Gastroesophageal sphincter (tissue), 4 donors: ENCODE results near the gene LMNTD2. TPM values are rescaled to one million over a fixed set of nuclear protein-coding genes. Genes with fewer than 3 reads are reported as not detected.

Experiments used
- ATAC-seq: fragments of 150-250 bp; one replicate; pipeline ENCODE4 v1.9.1; 2016; ENCODE audit warnings: mild to moderate bottlenecking, moderate library complexity
- H3K27ac ChIP-seq, 4 donors: fragments of 200-600 bp; sonication (generic) in 3 of 4; 1 replicate in 3 of 4; 2 replicates in 1 of 4; pipeline ENCODE4 v1.5.1; 2016 to 2019
- H3K27me3 ChIP-seq: fragments of 200-600 bp; sonication (generic); one replicate; pipeline ENCODE4 v1.5.1; 2019
- H3K36me3 ChIP-seq, 2 donors: fragments of 200-600 bp; sonication (generic); one replicate each; pipeline ENCODE4 v1.5.1; 2019; ENCODE audit warnings: control low read depth in 1 of 2
- H3K4me1 ChIP-seq, 3 donors: fragments of 200-600 bp; sonication (generic); 1 replicate in 2 of 3; 2 replicates in 1 of 3; pipeline ENCODE4 v1.5.1; 2016 to 2019; ENCODE audit warnings: control low read depth in 2 of 3
- H3K4me3 ChIP-seq, 2 donors: fragments of 200-600 bp; sonication (generic); one replicate each; pipeline ENCODE4 v1.5.1; 2019; ENCODE audit warnings: mild to moderate bottlenecking in 1 of 2, moderate library complexity in 1 of 2
- H3K9me3 ChIP-seq, 3 donors: fragments of 200-600 bp; sonication (generic); one replicate each; pipeline ENCODE4 v1.5.1; 2017 to 2019; ENCODE audit warnings: control low read depth in 2 of 3
- CTCF ChIP-seq, 4 experiments: fragments of 200-600 bp in 2 of 4; fragments of 450-650 bp in 2 of 4; sonication (generic) in 1 of 4; IDR thresholded peaks; one replicate each; pipeline ENCODE4 v1.5.1; 2017 to 2019; ENCODE audit warnings: antibody characterized with exemption in 4 of 4, mild to moderate bottlenecking in 2 of 4, moderate library complexity in 2 of 4
- EP300 ChIP-seq: sonication (generic); formaldehyde crosslinking; IDR thresholded peaks from one replicate; pipeline ENCODE4 v1.6.1; 2017; ENCODE audit warnings: antibody characterized with exemption, mild to moderate bottlenecking
- POLR2A ChIP-seq, 2 donors: fragments of 450-650 bp; IDR thresholded peaks; one replicate each; pipeline ENCODE4 v1.6.1; 2017; ENCODE audit warnings: antibody characterized with exemption in 2 of 2, mild to moderate bottlenecking in 2 of 2, moderate library complexity in 1 of 2
- POLR2AphosphoS5 ChIP-seq: sonication (generic); formaldehyde crosslinking; IDR thresholded peaks from one replicate; pipeline ENCODE4 v1.6.1; 2017; ENCODE audit warnings: antibody characterized with exemption
- WGBS, 2 donors: methylation state at CpG; one replicate each; pipeline ENCODE4 v1.1.5; 2018; ENCODE audit warnings: low coverage in 1 of 2; 5-methylcytosine and 5-hydroxymethylcytosine counted together
- total RNA-seq, 4 donors: library from RNA; depleted of rRNA; stranded (reverse); fragments of >200 nt; gene quantifications; one replicate each; pipeline ENCODE4 v1.1.0, GENCODE V29; 2016

LMNTD2 gene
- total RNA-seq, 4 donors from 2014 or later = 0.81 to 2.1 (median 1.1) TPM

- no peak overlapping the region for H3K27ac ChIP-seq
- TF ChIP-seq EP300 (no peak), POLR2A (IDR thresholded peaks at IDR 0.05) (no peak), POLR2AphosphoS5 (no peak), CTCF (IDR thresholded peaks at IDR 0.05) (no peak)
- peaks cover 27% of the 10 kb centered on the region for H3K27me3 ChIP-seq
- no peaks in the 10 kb centered on the region for H3K9me3 ChIP-seq
- no peak overlapping the region for H3K4me3 ChIP-seq
- peaks cover 0 to 17% (median 13%) of the 10 kb centered on the region in 3 donors for H3K4me1 ChIP-seq
- no peak for ATAC-seq
- 100% methylated on average over 1 of the region's 20 CpGs; no CpG with 5 or more reads in 1 of the 2 donors for WGBS, 2 donors
- H3K36me3 ChIP-seq = no peaks in the 10 kb centered on the region
These were observed 19.1 kb downstream of the LMNTD2 start for GRCh38 chr11:541433-541885.

GRCh38 chr11:540583-541432 lies 19.7 kb downstream of the LMNTD2 start:
- Histone ChIP-seq H3K4me3 (no peak overlapping the region), H3K27me3 (peaks cover 27% of the 10 kb centered on the region), H3K9me3 (no peaks in the 10 kb centered on the region), H3K36me3 (no peaks in the 10 kb centered on the region), H3K27ac (no peak overlapping the region), H3K4me1 (peaks cover 0 to 23% (median 18%) of the 10 kb centered on the region in 3 donors)
- no CpG with 5 or more reads among the region's 23 CpGs for WGBS, 2 donors
- ATAC-seq = no peak
- TF ChIP-seq POLR2AphosphoS5 = no peak
- TF ChIP-seq EP300 = no peak
- TF ChIP-seq CTCF (IDR thresholded peaks at IDR 0.05) = no peak
- TF ChIP-seq POLR2A (IDR thresholded peaks at IDR 0.05) = no peak

- Histone ChIP-seq H3K27me3 (peaks cover 27% of the 10 kb centered on the region), H3K4me3 (no peak overlapping the region), H3K27ac (no peak overlapping the region), H3K36me3 (no peaks in the 10 kb centered on the region), H3K9me3 (no peaks in the 10 kb centered on the region), H3K4me1 (peaks cover 0 to 25% (median 18%) of the 10 kb centered on the region in 3 donors)
- WGBS, 2 donors = 77% methylated on average over 5 of the region's 8 CpGs; no CpG with 5 or more reads in 1 of the 2 donors
- TF ChIP-seq CTCF (IDR thresholded peaks at IDR 0.05) = no peak
- no peak for TF ChIP-seq EP300
- no peak for TF ChIP-seq POLR2AphosphoS5
- no peak for TF ChIP-seq POLR2A (IDR thresholded peaks at IDR 0.05)
- no peak for ATAC-seq
These were observed 20.5 kb downstream of the LMNTD2 start for GRCh38 chr11:539971-540481.

- peaks cover 0 to 5% of the 10 kb centered on the region in 2 donors for H3K36me3 ChIP-seq
- TF ChIP-seq EP300 (no peak), POLR2A (IDR thresholded peaks at IDR 0.05) (no peak), POLR2AphosphoS5 (no peak), CTCF (IDR thresholded peaks at IDR 0.05) (no peak)
- no peak for ATAC-seq
- H3K9me3 ChIP-seq = no peaks in the 10 kb centered on the region
- no peak overlapping the region for H3K4me3 ChIP-seq
- peaks cover 0 to 37% (median 30%) of the 10 kb centered on the region in 3 donors for H3K4me1 ChIP-seq
- no peak overlapping the region for H3K27ac ChIP-seq
- peaks cover 27% of the 10 kb centered on the region for H3K27me3 ChIP-seq
- WGBS, 2 donors = 85 to 92% methylated on average over 5 to 9 of the region's 20 CpGs
These were observed 22.0 kb downstream of the LMNTD2 start for GRCh38 chr11:538431-539051.
